Activated naive CD4-positive, alpha-beta T cell treated with anti-CD3 and anti-CD28 coated beads, Interleukin-2, amount 50 U/mL, for 24 hours (primary cell): ENCODE measurements around the gene CAVIN2.

Experiments used
- H3K27ac Mint-ChIP-seq: one replicate; pipeline ENCODE4 v1.8.0; 2021; ENCODE audit warnings: mild to moderate bottlenecking, mixed read lengths
- H3K27me3 Mint-ChIP-seq: one replicate; pipeline ENCODE4 v1.8.0; 2021; ENCODE audit warnings: mixed read lengths
- H3K36me3 Mint-ChIP-seq: one replicate; pipeline ENCODE4 v1.8.0; 2021; ENCODE audit warnings: mixed read lengths
- H3K4me1 Mint-ChIP-seq: one replicate; pipeline ENCODE4 v1.8.0; 2021; ENCODE audit warnings: mixed read lengths
- H3K4me3 Mint-ChIP-seq: one replicate; pipeline ENCODE4 v1.8.0; 2021; ENCODE audit warnings: mild to moderate bottlenecking, mixed read lengths
- H3K9me3 Mint-ChIP-seq: one replicate; pipeline ENCODE4 v1.8.0; 2021; ENCODE audit warnings: mixed read lengths

Gene CAVIN2

GRCh38 chr2:191869781-191870180 is 22.9 kb upstream of the CAVIN2 start:
- Mint-ChIP-seq H3K36me3 (no peaks in the 10 kb centered on the region), H3K27ac (no peak overlapping the region), H3K9me3 (no peaks in the 10 kb centered on the region), H3K27me3 (peaks cover 15% of the 10 kb centered on the region), H3K4me3 (no peak overlapping the region), H3K4me1 (no peaks in the 10 kb centered on the region)

GRCh38 chr2:191869178-191869577 is 22.3 kb upstream of the CAVIN2 start:
- Mint-ChIP-seq H3K27me3 (peaks cover 15% of the 10 kb centered on the region), H3K4me3 (no peak overlapping the region), H3K4me1 (no peaks in the 10 kb centered on the region), H3K9me3 (no peaks in the 10 kb centered on the region), H3K36me3 (no peaks in the 10 kb centered on the region), H3K27ac (no peak overlapping the region)

GRCh38 chr2:191867507-191867847 is 20.6 kb upstream of the CAVIN2 start:
- no peaks in the 10 kb centered on the region for H3K4me1 Mint-ChIP-seq
- H3K27me3 Mint-ChIP-seq = peaks cover 17% of the 10 kb centered on the region
- no peak overlapping the region for H3K27ac Mint-ChIP-seq
- no peaks in the 10 kb centered on the region for H3K9me3 Mint-ChIP-seq
- H3K4me3 Mint-ChIP-seq = no peak overlapping the region
- no peaks in the 10 kb centered on the region for H3K36me3 Mint-ChIP-seq

GRCh38 chr2:191866675-191867506 is 20.0 kb upstream of the CAVIN2 start:
- H3K4me3 Mint-ChIP-seq = no peak overlapping the region

GRCh38 chr2:191866195-191866594 is 19.3 kb upstream of the CAVIN2 start:
- Mint-ChIP-seq H3K27me3 (peaks cover 16% of the 10 kb centered on the region), H3K27ac (no peak overlapping the region), H3K4me1 (no peaks in the 10 kb centered on the region), H3K4me3 (no peak overlapping the region), H3K36me3 (no peaks in the 10 kb centered on the region), H3K9me3 (no peaks in the 10 kb centered on the region)

More at GRCh38 chr2:191866675-191867506, 20.0 kb upstream of the CAVIN2 start:
- H3K36me3 Mint-ChIP-seq = no peaks in the 10 kb centered on the region
- peaks cover 16% of the 10 kb centered on the region for H3K27me3 Mint-ChIP-seq
- no peak overlapping the region for H3K27ac Mint-ChIP-seq
- no peaks in the 10 kb centered on the region for H3K4me1 Mint-ChIP-seq
- H3K9me3 Mint-ChIP-seq = no peaks in the 10 kb centered on the region

GRCh38 chr2:191864628-191865374 is 17.9 kb upstream of the CAVIN2 start:
- no peak overlapping the region for H3K4me3 Mint-ChIP-seq
- no peaks in the 10 kb centered on the region for H3K36me3 Mint-ChIP-seq
- H3K4me1 Mint-ChIP-seq = no peaks in the 10 kb centered on the region
- H3K27me3 Mint-ChIP-seq = peaks cover 18% of the 10 kb centered on the region
- H3K9me3 Mint-ChIP-seq = peaks cover 7% of the 10 kb centered on the region
- no peak overlapping the region for H3K27ac Mint-ChIP-seq

- Mint-ChIP-seq H3K27ac (no peak overlapping the region), H3K9me3 (peaks cover 7% of the 10 kb centered on the region), H3K4me3 (no peak overlapping the region), H3K4me1 (no peaks in the 10 kb centered on the region), H3K36me3 (no peaks in the 10 kb centered on the region), H3K27me3 (peaks cover 16% of the 10 kb centered on the region)
These were observed 17.1 kb upstream of the CAVIN2 start for GRCh38 chr2:191863988-191864387.

- H3K27me3 Mint-ChIP-seq = peaks cover 14% of the 10 kb centered on the region
- no peak overlapping the region for H3K27ac Mint-ChIP-seq
- peaks cover 7% of the 10 kb centered on the region for H3K9me3 Mint-ChIP-seq
- H3K4me1 Mint-ChIP-seq = no peaks in the 10 kb centered on the region
- H3K36me3 Mint-ChIP-seq = no peaks in the 10 kb centered on the region
- H3K4me3 Mint-ChIP-seq = no peak overlapping the region
These were observed 15.4 kb upstream of the CAVIN2 start for GRCh38 chr2:191862156-191862775.

GRCh38 chr2:191860760-191861466 is 14.0 kb upstream of the CAVIN2 start:
- H3K27me3 Mint-ChIP-seq = peaks cover 14% of the 10 kb centered on the region
- no peaks in the 10 kb centered on the region for H3K36me3 Mint-ChIP-seq
- H3K27ac Mint-ChIP-seq = no peak overlapping the region
- peaks cover 7% of the 10 kb centered on the region for H3K9me3 Mint-ChIP-seq
- H3K4me3 Mint-ChIP-seq = no peak overlapping the region
- H3K4me1 Mint-ChIP-seq = no peaks in the 10 kb centered on the region

- Mint-ChIP-seq H3K36me3 (no peaks in the 10 kb centered on the region), H3K4me1 (no peaks in the 10 kb centered on the region), H3K27me3 (peaks cover 11% of the 10 kb centered on the region), H3K9me3 (peaks cover 7% of the 10 kb centered on the region), H3K27ac (no peak overlapping the region), H3K4me3 (no peak overlapping the region)
These were observed 12.8 kb upstream of the CAVIN2 start for GRCh38 chr2:191859681-191860080.

- H3K4me1 Mint-ChIP-seq = no peaks in the 10 kb centered on the region
- H3K27me3 Mint-ChIP-seq = peaks cover 11% of the 10 kb centered on the region
- H3K27ac Mint-ChIP-seq = no peak overlapping the region
- no peak overlapping the region for H3K4me3 Mint-ChIP-seq
- H3K9me3 Mint-ChIP-seq = peaks cover 7% of the 10 kb centered on the region
- no peaks in the 10 kb centered on the region for H3K36me3 Mint-ChIP-seq
These were observed 11.0 kb upstream of the CAVIN2 start for GRCh38 chr2:191857886-191858285.

- Mint-ChIP-seq H3K27ac (no peak overlapping the region), H3K27me3 (peaks cover 12% of the 10 kb centered on the region), H3K4me3 (no peak overlapping the region), H3K9me3 (peaks cover 7% of the 10 kb centered on the region), H3K4me1 (no peaks in the 10 kb centered on the region), H3K36me3 (no peaks in the 10 kb centered on the region)
These were observed 10.4 kb upstream of the CAVIN2 start for GRCh38 chr2:191857259-191857805.

GRCh38 chr2:191856111-191856876 is 9.4 kb upstream of the CAVIN2 start:
- Mint-ChIP-seq H3K9me3 (peaks cover 7% of the 10 kb centered on the region), H3K36me3 (no peaks in the 10 kb centered on the region), H3K4me1 (no peaks in the 10 kb centered on the region), H3K27ac (no peak overlapping the region), H3K4me3 (no peak overlapping the region), H3K27me3 (peaks cover 12% of the 10 kb centered on the region)

- H3K27me3 Mint-ChIP-seq = peaks cover 12% of the 10 kb centered on the region
- no peak overlapping the region for H3K4me3 Mint-ChIP-seq
- H3K9me3 Mint-ChIP-seq = peaks cover 4% of the 10 kb centered on the region
- H3K36me3 Mint-ChIP-seq = no peaks in the 10 kb centered on the region
- no peak overlapping the region for H3K27ac Mint-ChIP-seq
- no peaks in the 10 kb centered on the region for H3K4me1 Mint-ChIP-seq
These were observed 8.5 kb upstream of the CAVIN2 start for GRCh38 chr2:191855382-191855781.
